IPS DF 4.7 (cell line): ENCODE results near the gene PRLHR.
A peak's percentile ranks its signal among the peaks of the same experiment; 100 is the strongest.
"Not testable (repeated sequence)": the region's sequence is repeated elsewhere in the genome, so short reads cannot be mapped to it uniquely, and the experiment has no call there.

ENCODE experiments used
- DNase-seq: peaks from one replicate; pipeline ENCODE4 v3.0.0-alpha.2; 2013; ENCODE audit warnings: low spot score; ENCODE audit errors: extremely low read depth

Gene PRLHR

GRCh38 chr10:118595598-118596425 is at the start of gene PRLHR:
Gene PRLHR, minus strand, starts transcription at chr10:118595648. Its CDS starts 404 bp downstream, at chr10:118595244.
- DNase-seq, result no peak

- no peak for DNase-seq
Observed at GRCh38 chr10:118642228-118642627, 46.8 kb upstream of the PRLHR start.

GRCh38 chr10:118638680-118639079 is 43.2 kb upstream of the PRLHR start:
- DNase-seq, result no peak

GRCh38 chr10:118635674-118636402 is 40.4 kb upstream of the PRLHR start:
- DNase-seq, result no peak

GRCh38 chr10:118633786-118634185 is 38.3 kb upstream of the PRLHR start:
- DNase-seq, result no peak

- no peak for DNase-seq
Observed at GRCh38 chr10:118629211-118629610, 33.8 kb upstream of the PRLHR start.

GRCh38 chr10:118628397-118628796 is 32.9 kb upstream of the PRLHR start:
- DNase-seq, result no peak

GRCh38 chr10:118626953-118627352 is 31.5 kb upstream of the PRLHR start:
- DNase-seq, result no peak

- DNase-seq, result no peak
Observed at GRCh38 chr10:118625504-118625903, 30.1 kb upstream of the PRLHR start.

- DNase-seq, result no peak
Observed at GRCh38 chr10:118624747-118625146, 29.3 kb upstream of the PRLHR start.

- DNase-seq, result no peak
Observed at GRCh38 chr10:118621304-118621942, 26.0 kb upstream of the PRLHR start.

- not testable (repeated sequence) for DNase-seq
Observed at GRCh38 chr10:118613863-118614262, 18.4 kb upstream of the PRLHR start.

- no peak for DNase-seq
Observed at GRCh38 chr10:118610577-118610976, 15.1 kb upstream of the PRLHR start.

GRCh38 chr10:118607768-118608354 is 12.4 kb upstream of the PRLHR start:
- DNase-seq, result no peak

GRCh38 chr10:118605694-118606093 is 10.2 kb upstream of the PRLHR start:
- DNase-seq, result no peak

GRCh38 chr10:118596426-118597124 is 1.1 kb upstream of the PRLHR start:
- DNase-seq, result no peak

GRCh38 chr10:118595064-118595420 is 406 bp downstream of the PRLHR start:
- DNase-seq, result no peak

- peak; percentile 90 for DNase-seq
Observed at GRCh38 chr10:118594392-118595063, 920 bp downstream of the PRLHR start.

- DNase-seq, result no peak
Observed at GRCh38 chr10:118592675-118593330, 2.6 kb downstream of the PRLHR start.

- DNase-seq, result no peak
Observed at GRCh38 chr10:118590334-118590733, 5.1 kb downstream of the PRLHR start.
